HG02798 (cell line): ENCODE data around the gene ADAMTS2.
"Not testable (repeated sequence)": the region's sequence is repeated elsewhere in the genome, so short reads cannot be mapped to it uniquely, and the experiment has no call there.

Experiments used
- ATAC-seq: cut with Tn5 transposase; IDR thresholded peaks from one replicate; pipeline ENCODE4 v1.9.1; 2021; ENCODE audit warnings: mild to moderate bottlenecking; ENCODE audit not compliant: unreplicated experiment, poor library complexity

Gene ADAMTS2

DNA sequence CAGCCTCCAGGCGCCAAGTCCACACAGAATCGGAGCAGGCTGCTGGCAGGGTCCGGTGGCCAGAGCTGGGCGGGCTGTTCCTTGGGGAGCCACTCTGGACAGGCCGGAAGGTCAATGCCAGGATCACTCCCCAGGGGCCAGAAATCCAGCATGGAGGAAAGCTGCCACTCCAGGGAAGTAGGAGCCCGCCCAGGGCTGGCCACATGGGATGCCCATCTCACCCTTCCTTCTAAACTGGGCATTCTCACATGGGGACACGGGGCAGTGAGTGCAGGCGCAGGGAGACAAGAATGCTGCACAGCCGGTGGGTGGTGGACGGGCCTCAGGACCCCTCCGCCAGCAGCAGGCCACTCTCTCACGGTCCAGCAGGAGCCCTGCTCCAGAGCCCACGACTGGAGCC is 58.2 kb downstream of the ADAMTS2 start:
- no peak for ATAC-seq

GRCh38 chr5:179285776-179286162 is 59.5 kb downstream of the ADAMTS2 start:
- ATAC-seq: not testable (repeated sequence)

DNA sequence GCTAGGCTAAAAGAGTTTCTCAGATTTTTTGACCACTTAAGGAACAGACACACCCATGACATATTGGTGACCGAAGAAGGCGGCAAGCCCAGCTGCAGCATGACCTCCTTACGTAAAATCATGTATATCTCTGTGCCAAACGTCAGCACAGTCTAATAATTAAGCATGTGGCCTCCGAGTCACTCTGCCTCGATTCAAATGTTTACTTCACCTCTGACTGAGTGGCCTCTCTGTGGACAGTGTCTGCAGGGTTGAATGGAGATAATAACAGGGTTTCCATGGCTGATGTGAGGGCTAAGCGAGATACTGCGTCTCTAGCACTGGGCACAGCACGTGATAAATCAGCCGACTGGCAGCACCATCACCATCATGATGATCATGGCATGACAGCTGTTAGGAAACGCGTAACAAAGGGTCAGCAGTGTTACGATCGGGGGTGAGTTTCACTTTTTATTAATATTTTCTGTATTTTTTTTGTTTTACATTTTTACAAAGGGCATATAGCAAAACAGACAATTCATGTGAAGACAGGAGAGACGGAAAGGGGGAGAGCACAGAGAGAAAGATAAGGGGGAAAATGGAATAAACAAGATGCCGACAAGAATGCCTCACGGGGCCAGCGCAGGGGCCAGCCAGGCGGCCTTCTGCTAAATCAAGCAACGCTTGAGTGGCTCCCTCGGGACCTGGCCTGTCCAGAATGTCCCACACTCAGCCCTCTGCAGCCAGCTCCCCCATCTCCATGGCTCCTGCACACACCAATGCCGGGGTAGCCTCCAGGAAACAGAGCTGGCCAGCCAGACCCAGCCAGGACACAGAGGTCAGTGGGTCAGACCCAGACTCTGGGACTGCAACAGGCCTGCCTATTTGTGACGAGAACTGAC is 60.3 kb downstream of the ADAMTS2 start:
- ATAC-seq: no peak

GRCh38 chr5:179283908-179284307 is 61.4 kb downstream of the ADAMTS2 start:
- ATAC-seq: not testable (repeated sequence)

GRCh38 chr5:179281694-179282093 is 63.6 kb downstream of the ADAMTS2 start:
- no peak for ATAC-seq

DNA sequence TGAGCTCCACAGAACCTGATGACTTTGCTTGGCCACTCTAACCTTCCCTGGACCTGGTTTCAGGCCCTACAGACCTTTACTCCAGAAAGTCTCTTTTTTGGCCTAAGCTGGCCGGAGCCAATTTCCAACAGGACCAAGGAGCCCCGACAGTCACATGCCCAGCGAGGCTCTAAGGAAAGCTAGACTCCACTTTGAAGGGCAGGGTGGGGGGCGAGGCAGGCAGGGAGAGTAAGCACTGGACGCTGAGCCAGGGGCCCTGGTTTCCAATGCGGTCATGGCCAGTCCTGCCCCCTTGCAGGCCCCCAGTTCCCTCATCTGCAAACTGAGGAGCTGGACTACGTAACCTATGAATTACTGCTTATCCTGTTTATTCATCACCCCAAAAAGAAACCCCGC is 65.2 kb downstream of the ADAMTS2 start:
- ATAC-seq: no peak

DNA sequence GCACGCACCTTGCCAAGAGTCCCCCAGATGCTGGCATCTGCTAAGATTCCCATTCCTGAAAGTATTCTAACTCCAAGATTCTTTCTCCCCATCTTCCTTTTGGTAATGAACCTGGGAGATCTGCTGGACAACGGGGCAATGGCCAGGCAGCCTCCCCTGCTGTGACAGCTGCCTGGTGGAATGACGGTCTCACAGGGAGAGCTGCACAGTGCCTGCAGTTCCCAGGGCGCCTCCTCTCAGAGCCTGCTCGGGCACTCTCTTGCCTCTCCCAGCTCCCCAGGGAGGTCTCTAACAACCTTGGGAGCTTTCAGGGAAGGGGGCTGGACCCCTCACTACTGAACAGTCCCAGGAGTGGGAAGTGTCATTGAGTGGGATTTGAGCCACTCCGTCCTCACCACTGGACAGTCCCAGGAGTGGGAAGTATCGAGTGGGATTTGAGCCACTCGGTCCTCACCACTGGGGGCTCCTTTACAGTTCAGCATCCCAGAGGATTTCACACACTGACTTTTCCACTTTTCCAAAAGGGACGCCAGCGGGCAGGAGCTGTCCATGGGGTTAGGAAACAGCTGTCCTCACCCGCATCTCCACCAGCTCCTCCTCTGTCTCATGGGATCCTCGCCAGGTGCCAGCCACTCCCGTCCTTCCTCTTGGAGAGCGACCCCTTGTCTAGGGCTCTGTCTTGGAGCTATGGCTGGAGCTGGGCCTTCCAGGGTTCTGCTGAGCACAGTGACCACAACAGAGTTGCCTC is 65.7 kb downstream of the ADAMTS2 start:
- no peak for ATAC-seq

- no peak for ATAC-seq
Observed at GRCh38 chr5:179278546-179278945, 66.7 kb downstream of the ADAMTS2 start.

- no peak for ATAC-seq
Observed at GRCh38 chr5:179278119-179278518, 67.1 kb downstream of the ADAMTS2 start.

DNA sequence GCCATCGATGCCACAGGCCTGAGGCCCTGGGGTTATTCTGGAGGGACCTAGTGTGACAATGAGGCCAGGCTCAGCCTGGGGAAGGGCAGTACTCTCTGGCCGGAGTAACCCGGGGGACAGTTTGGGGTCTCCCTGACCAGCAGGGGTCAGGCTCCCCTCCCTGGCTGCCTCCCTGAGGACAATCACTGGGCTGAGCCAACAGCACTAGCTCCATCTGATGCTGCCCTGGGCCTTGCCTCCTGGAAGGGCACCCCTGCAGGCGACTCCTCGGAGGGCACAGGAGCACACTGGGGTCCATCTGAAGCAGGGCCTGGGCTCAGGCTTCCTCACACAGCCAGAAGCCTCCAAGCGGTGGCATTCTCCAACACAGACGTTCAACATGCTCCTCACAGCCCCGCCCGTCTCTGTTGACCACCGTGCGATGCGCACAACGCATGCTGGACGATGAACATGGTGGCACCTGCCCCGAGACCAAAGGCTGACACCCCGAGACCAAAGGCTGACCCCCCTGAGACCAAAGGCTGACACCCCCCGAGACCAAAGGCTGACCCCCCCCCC is 68.3 kb downstream of the ADAMTS2 start:
- ATAC-seq: no peak

- no peak for ATAC-seq
Observed at GRCh38 chr5:179275941-179276837, 69.1 kb downstream of the ADAMTS2 start.

GRCh38 chr5:179275381-179275878 is 69.8 kb downstream of the ADAMTS2 start:
- no peak for ATAC-seq

DNA sequence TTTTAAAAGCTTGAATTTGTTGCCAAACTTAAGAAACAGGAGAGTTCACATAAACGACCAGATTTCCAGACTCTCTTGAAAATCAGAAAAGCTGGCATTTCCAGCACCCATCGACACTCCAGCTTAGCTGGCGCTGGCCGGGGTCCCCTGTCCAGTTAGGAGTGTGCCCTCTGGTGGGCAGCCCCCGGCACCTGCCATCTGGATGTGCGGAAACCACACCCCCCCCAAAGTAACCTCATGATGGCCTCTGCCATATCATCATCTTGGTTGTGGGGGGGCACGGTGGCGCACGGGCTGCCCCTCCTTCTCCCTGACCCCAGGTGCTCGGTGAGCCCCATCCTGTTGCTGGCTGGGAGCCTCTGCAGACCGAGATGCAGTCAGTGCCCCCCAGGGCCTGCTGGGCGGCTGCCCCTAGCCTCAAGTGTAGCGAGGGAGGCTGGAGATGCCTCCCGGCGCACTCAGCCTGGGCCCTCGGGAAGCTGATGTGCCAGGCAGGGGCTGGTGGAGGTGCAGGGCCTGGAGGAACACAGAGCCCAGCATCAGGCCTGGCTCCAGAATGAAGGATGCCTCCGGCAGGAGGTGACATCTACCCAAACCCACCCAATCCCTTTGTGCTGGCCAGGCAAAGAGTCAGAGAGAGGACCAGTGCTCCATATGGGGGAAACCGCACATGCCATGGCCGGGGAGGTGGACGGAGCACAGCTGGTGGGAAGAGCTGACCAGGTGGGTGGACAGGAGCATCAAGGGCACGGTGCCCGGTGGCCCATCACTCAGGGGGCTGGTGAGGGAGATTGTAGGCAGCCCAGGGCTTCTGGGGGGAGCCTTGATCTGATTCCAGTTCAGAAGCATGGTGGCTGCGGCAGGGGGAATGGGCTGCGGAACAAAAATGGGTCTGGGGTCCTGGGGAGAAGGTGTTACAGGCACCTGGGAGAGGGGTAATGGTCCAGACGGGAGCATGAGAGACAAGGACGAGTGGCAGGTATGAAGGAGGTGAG is 70.6 kb downstream of the ADAMTS2 start:
- no peak for ATAC-seq

- no peak for ATAC-seq
Observed at GRCh38 chr5:179273441-179274145, 71.7 kb downstream of the ADAMTS2 start.

- no peak for ATAC-seq
Observed at GRCh38 chr5:179273073-179273435, 72.2 kb downstream of the ADAMTS2 start.

DNA sequence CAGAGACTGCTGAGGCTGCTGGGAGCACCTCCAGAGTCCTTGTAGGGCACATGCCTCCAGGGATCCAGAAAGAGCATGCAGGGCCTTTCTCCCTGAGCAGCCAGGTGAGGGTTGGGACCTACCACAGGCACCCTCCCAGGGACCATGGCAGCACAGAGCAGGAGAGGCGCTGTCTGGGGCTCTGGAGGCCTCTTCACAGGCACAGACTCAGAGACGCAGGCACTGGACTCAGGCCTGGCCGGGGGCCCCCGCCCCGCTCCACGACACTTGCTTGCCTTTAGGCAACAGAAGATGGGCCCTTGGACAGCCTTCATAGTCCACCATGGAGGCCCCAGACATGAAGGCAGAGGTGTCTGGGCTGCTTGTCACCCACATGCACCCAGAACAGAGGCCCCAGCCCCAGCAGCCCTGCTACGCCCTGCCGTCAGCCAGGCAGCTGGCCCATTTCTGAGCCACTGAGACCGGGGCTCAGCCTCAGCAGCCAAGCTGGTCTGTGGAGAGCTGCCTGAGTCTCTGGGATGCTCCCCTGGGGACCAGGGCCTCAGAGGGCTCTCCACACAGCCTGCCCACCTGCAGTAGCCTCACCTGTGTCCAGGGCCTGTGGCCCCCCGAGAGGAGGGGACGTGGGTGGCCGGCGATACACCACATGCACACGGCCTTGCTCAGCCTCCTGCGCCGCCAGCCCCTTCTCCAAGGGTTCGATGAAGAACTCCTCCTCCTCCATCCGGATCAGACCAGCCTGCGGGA is 72.8 kb downstream of the ADAMTS2 start:
- no peak for ATAC-seq

GRCh38 chr5:179271821-179272325 is 73.4 kb downstream of the ADAMTS2 start:
- ATAC-seq: no peak

DNA sequence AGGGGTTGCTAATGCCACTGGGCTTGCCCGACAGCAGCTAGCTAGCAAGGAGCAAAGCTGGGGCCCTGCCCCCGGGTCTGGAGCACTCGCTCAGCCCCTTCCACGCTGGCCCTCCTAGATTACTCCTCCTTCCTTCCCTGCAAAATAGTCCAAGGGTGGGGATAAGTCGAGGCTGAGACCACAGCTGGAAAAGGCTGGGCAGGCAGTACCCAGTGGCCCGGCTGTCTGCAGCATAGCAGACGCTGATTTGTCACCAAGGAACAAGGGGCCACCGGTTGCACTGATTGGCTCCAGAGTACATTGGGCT is 73.9 kb downstream of the ADAMTS2 start:
- ATAC-seq: no peak
